PC-9 (cell line): ENCODE measurements around the gene SOD2.
"Not testable (repeated sequence)": the region's sequence is repeated elsewhere in the genome, so short reads cannot be mapped to it uniquely, and the experiment has no call there.

Experiments used
- CTCF ChIP-seq: fragments of 200-600 bp; sonication (generic); conservative IDR thresholded peaks from 2 replicates; pipeline ENCODE4 v1.6.1; 2017; ENCODE audit warnings: mixed run types, antibody characterized with exemption, mild to moderate bottlenecking, moderate library complexity
- EZH2 ChIP-seq: fragments of 200-600 bp; sonication (generic); IDR thresholded peaks from 2 replicates; pipeline ENCODE4 v1.8.0; 2017; ENCODE audit warnings: antibody characterized with exemption, low read depth

GRCh38 chr6:159690135-159690534 is 2.9 kb downstream of the SOD2 start:
- TF ChIP-seq EZH2, CTCF: not testable (repeated sequence)
